Measurements from ENCODE around the gene PDHX. TPM values are rescaled to one million over a fixed set of nuclear protein-coding genes. Genes with fewer than 3 reads are reported as not detected.

PDHX gene
- total RNA-seq, 1 experiment from 2014 or later = 85.4 TPM

- no peak overlapping the region for H3K4me3 ChIP-seq (ENCODE audit: low read depth, low read length)
- H3K4me1 Mint-ChIP-seq (ENCODE audit: low read depth, unreplicated experiment) = peaks cover 23% of the 10 kb centered on the region
- no peak for DNase-seq
- H3K36me3 Mint-ChIP-seq (ENCODE audit: insufficient read depth, unreplicated experiment) = peaks cover 36% of the 10 kb centered on the region
- BruUV-seq (replicated peaks) = no TSS peak
- POLR2A ChIA-PET = no interaction called here
- H3K27ac Mint-ChIP-seq (ENCODE audit: unreplicated experiment) = no peak overlapping the region
- CTCF ChIA-PET = no interaction called here
- TF ChIP-seq CTCF (IDR thresholded peaks at IDR 0.05; ENCODE audit: insufficient read depth in 1 of 2, low read depth in 1 of 2, low read length in 1 of 2, severe bottlenecking in 1 of 2, unreplicated experiment in 1 of 2) = no peak
- H3K27me3 Mint-ChIP-seq (ENCODE audit: insufficient read depth, unreplicated experiment) = no peaks in the 10 kb centered on the region
- intact Hi-C loops (cut with micrococcal nuclease; ENCODE audit: unreplicated experiment) = no loop called here
- H3K4me1 ChIP-seq = 0 out of 2 replicates have a peak, but pooled peaks cover 6% of the 10 kb centered on the region
- H3K9me3 ChIP-seq = no peaks in the 10 kb centered on the region
- no peaks in the 10 kb centered on the region; the same call in 1 of the 2 replicates for H3K36me3 ChIP-seq (ENCODE audit: control insufficient read depth, insufficient read depth, low read length)
- H3K27me3 ChIP-seq (replicated peaks; ENCODE audit: control insufficient read depth, insufficient read depth, low read length) = no peaks in the 10 kb centered on the region
- no peak overlapping the region for H3K4me3 Mint-ChIP-seq (ENCODE audit: unreplicated experiment)
- peaks cover 18% of the 10 kb centered on the region for H3K9me3 Mint-ChIP-seq (ENCODE audit: unreplicated experiment)
These were observed 55.9 kb downstream of the PDHX start for GRCh38 chr11:34972366-34972765.

GRCh38 chr11:34972892-34973291 is 56.5 kb downstream of the PDHX start:
- ChIA-PET CTCF (no interaction called here), POLR2A (no interaction called here)
- H3K4me3 ChIP-seq (ENCODE audit: low read depth, low read length) = no peak overlapping the region
- Mint-ChIP-seq H3K36me3 (ENCODE audit: insufficient read depth, unreplicated experiment) (peaks cover 36% of the 10 kb centered on the region), H3K9me3 (ENCODE audit: unreplicated experiment) (peaks cover 18% of the 10 kb centered on the region), H3K27me3 (ENCODE audit: insufficient read depth, unreplicated experiment) (no peaks in the 10 kb centered on the region), H3K27ac (ENCODE audit: unreplicated experiment) (no peak overlapping the region), H3K4me1 (ENCODE audit: low read depth, unreplicated experiment) (peaks cover 23% of the 10 kb centered on the region), H3K4me3 (ENCODE audit: unreplicated experiment) (no peak overlapping the region)
- no TSS peak for BruUV-seq (replicated peaks)
- intact Hi-C loops (cut with micrococcal nuclease; ENCODE audit: unreplicated experiment) = no loop called here
- peaks cover 9% of the 10 kb centered on the region; the same call in 1 of the 2 replicates for H3K4me1 ChIP-seq
- no peaks in the 10 kb centered on the region; the same call in 1 of the 2 replicates for H3K36me3 ChIP-seq (ENCODE audit: control insufficient read depth, insufficient read depth, low read length)
- DNase-seq = no peak
- no peak for TF ChIP-seq CTCF (IDR thresholded peaks at IDR 0.05; ENCODE audit: insufficient read depth in 1 of 2, low read depth in 1 of 2, low read length in 1 of 2, severe bottlenecking in 1 of 2, unreplicated experiment in 1 of 2)
- no peaks in the 10 kb centered on the region for H3K27me3 ChIP-seq (replicated peaks; ENCODE audit: control insufficient read depth, insufficient read depth, low read length)
- H3K9me3 ChIP-seq = no peaks in the 10 kb centered on the region

GRCh38 chr11:34975482-34975881 is 59.1 kb downstream of the PDHX start:
- no peak for TF ChIP-seq CTCF (IDR thresholded peaks at IDR 0.05; ENCODE audit: insufficient read depth in 1 of 2, low read depth in 1 of 2, low read length in 1 of 2, severe bottlenecking in 1 of 2, unreplicated experiment in 1 of 2)
- peaks cover 9% of the 10 kb centered on the region for H3K9me3 Mint-ChIP-seq (ENCODE audit: unreplicated experiment)
- CTCF ChIA-PET = no interaction called here

More at GRCh38 chr11:34975482-34975881, 59.1 kb downstream of the PDHX start:
- intact Hi-C loops (cut with micrococcal nuclease; ENCODE audit: unreplicated experiment) = loop anchor here (5.0 kb wide), 1 partner anchor 43 kb away; no protein-coding TSS in a partner anchor
- H3K27ac Mint-ChIP-seq (ENCODE audit: unreplicated experiment) = no peak overlapping the region
- Histone ChIP-seq H3K36me3 (ENCODE audit: control insufficient read depth, insufficient read depth, low read length) (no peaks in the 10 kb centered on the region), H3K9me3 (no peaks in the 10 kb centered on the region), H3K4me3 (ENCODE audit: low read depth, low read length) (no peak overlapping the region), H3K4me1 (peaks cover 9% of the 10 kb centered on the region; the same call in 1 of the 2 replicates), H3K27me3 (replicated peaks; ENCODE audit: control insufficient read depth, insufficient read depth, low read length) (no peaks in the 10 kb centered on the region)
- no peaks in the 10 kb centered on the region for H3K27me3 Mint-ChIP-seq (ENCODE audit: insufficient read depth, unreplicated experiment)
- DNase-seq = no peak
- H3K36me3 Mint-ChIP-seq (ENCODE audit: insufficient read depth, unreplicated experiment) = peaks cover 27% of the 10 kb centered on the region
- H3K4me1 Mint-ChIP-seq (ENCODE audit: low read depth, unreplicated experiment) = peaks cover 23% of the 10 kb centered on the region
- POLR2A ChIA-PET = no interaction called here
- no TSS peak for BruUV-seq (replicated peaks)
- no peak overlapping the region for H3K4me3 Mint-ChIP-seq (ENCODE audit: unreplicated experiment)

Data from Caco-2 (cell line).